ENCODE data around the gene HAPLN2. TPM values are rescaled to one million over a fixed set of nuclear protein-coding genes. Genes with fewer than 3 reads are reported as not detected.

The HAPLN2 gene
- total and polyA plus RNA-seq, 2 of the 8 experiments (the other 6 are each of a cell fraction or from before 2014, with no cell fraction given) = 0.19 to 0.51 TPM

- Histone ChIP-seq H2AK5ac (ENCODE audit: low read depth, low read length) (no peak overlapping the region; the same call in 1 of the 2 replicates), H2BK5ac (ENCODE audit: low read depth, low read length) (no peak overlapping the region; the same call in 1 of the 2 replicates), H3K56ac (replicated peaks; ENCODE audit: insufficient read length, low read depth, low read length) (no peak overlapping the region), H3K9ac (replicated peaks in 1 of 4; ENCODE audit: extremely low read depth in 1 of 4, low read depth in 3 of 4, low read length in 3 of 4) (no peak overlapping the region), H4K91ac (replicated peaks; ENCODE audit: insufficient read length, low read length) (no peak overlapping the region), H2BK120ac (replicated peaks; ENCODE audit: low read depth, low read length) (no peak overlapping the region), H3K4me2 (ENCODE audit: insufficient read depth in 1 of 2, low read depth in 2 of 2, low read length in 2 of 2) (no peak overlapping the region), H3K27ac (ENCODE audit: low read depth, low read length) (no peak overlapping the region), H3K9me3 (ENCODE audit: insufficient read depth in 2 of 2, low read depth in 1 of 2, low read length in 1 of 2) (no peaks in the 10 kb centered on the region), H3K4me3 (ENCODE audit: extremely low read depth in 1 of 4, insufficient read depth in 2 of 4, low read depth in 3 of 4, low read length in 4 of 4) (no peak overlapping the region), H3K79me1 (ENCODE audit: low read depth, low read length) (no peaks in the 10 kb centered on the region), H2AFZ (ENCODE audit: low read length) (no peak overlapping the region), H3K36me3 (ENCODE audit: control insufficient read depth in 2 of 4, insufficient read depth in 4 of 4, low read length in 3 of 4) (no peaks in the 10 kb centered on the region), H3K23ac (ENCODE audit: insufficient read length) (no peak overlapping the region), H3K4me1 (replicated peaks in 1 of 4; ENCODE audit: control insufficient read depth in 3 of 4, insufficient read depth in 4 of 4, low read length in 3 of 4) (peaks cover 7 to 13% (median 11%) of the 10 kb centered on the region in 4 experiments), H4K20me1 (replicated peaks in 1 of 2; ENCODE audit: control insufficient read depth in 1 of 2, insufficient read depth in 2 of 2, low read length in 2 of 2) (no peaks in the 10 kb centered on the region), H2BK20ac (ENCODE audit: low read length) (peak overlapping the region; percentile 21; the same call in 1 of the 2 replicates), H3K4ac (replicated peaks; ENCODE audit: insufficient read length, low read depth, low read length) (no peak overlapping the region), H3K14ac (ENCODE audit: insufficient read length) (no peak overlapping the region), H2BK12ac (ENCODE audit: low read depth, low read length) (peak overlapping the region; percentile 53; the same call in 1 of the 2 replicates), H4K8ac (ENCODE audit: extremely low read depth, insufficient read depth, low read length) (no peak overlapping the region), H4K5ac (ENCODE audit: insufficient read length, low read depth, low read length) (no peak overlapping the region), H3K79me2 (ENCODE audit: control insufficient read depth in 1 of 2, insufficient read depth in 2 of 2, low read length in 2 of 2) (no peaks in the 10 kb centered on the region), H2BK15ac (ENCODE audit: low read length) (0 out of 2 replicates have a peak overlapping the region, but pooled peaks have one; percentile 18), H3K23me2 (ENCODE audit: low read depth, low read length) (peaks cover 8% of the 10 kb centered on the region), H3K18ac (ENCODE audit: extremely low read depth, low read length) (no peak overlapping the region), H3K27me3 (replicated peaks in 1 of 4; ENCODE audit: control insufficient read depth in 3 of 4, extremely low read depth in 1 of 4, insufficient read depth in 3 of 4, low read length in 3 of 4) (peaks cover 2 to 52% (median 34%) of the 10 kb centered on the region in 4 experiments)
- ChIA-PET POLR2A (ENCODE audit: partially characterized antibody) (interaction anchor here (0.9 to 2.8 kb wide), 5 partner anchors 19 to 36 kb away, joined by 4 to 8 read pairs (median 5); partner anchors contain the start of genes HAPLN2 and NES), CTCF (ENCODE audit: partially characterized antibody) (interaction anchor here (1.0 to 66.0 kb wide), 6 partner anchors 11 to 50 kb away, joined by 3 to 4284 read pairs (median 130); partner anchors contain the start of genes BCAN, CRABP2, HAPLN2 and ISG20L2)
- FAIRE-seq (no peak), DNase-seq (ENCODE audit: low read depth in 1 of 2, low spot score in 2 of 2) (no peak)
- WGBS, 2 experiments (ENCODE audit: extremely low coverage in 1 of 2, insufficient coverage in 1 of 2, insufficient read length in 1 of 2, insufficient replicate concordance in 2 of 2, low coverage in 1 of 2, low lambda C conversion rate in 2 of 2, missing lambda C conversion rate in 1 of 2) = 75% methylated on average over 2 of the region's 2 CpGs; no CpG with 5 or more reads in 1 of the 2 experiments
- TF ChIP-seq SIRT6 (IDR thresholded peaks at IDR 0.05; ENCODE audit: low read length) (no peak), SIN3A (conservative IDR thresholded peaks at IDR 0.05 in 1 of 2, IDR thresholded peaks at IDR 0.05 in 1 of 2; ENCODE audit: low read depth in 1 of 2, low read length in 2 of 2) (no peak), GTF2F1 (IDR thresholded peaks at IDR 0.05; ENCODE audit: borderline replicate concordance, low read depth, low read length) (no peak), ZNF274 (IDR thresholded peaks at IDR 0.05; ENCODE audit: borderline replicate concordance, extremely low read depth, low read length) (no peak)
These were observed 36.1 kb downstream of the HAPLN2 start for GRCh38 chr1:156655151-156655903.

All from H1 (cell line).